ENCODE results near the gene BHLHE23. TPM values are rescaled to one million over a fixed set of nuclear protein-coding genes. Genes with fewer than 3 reads are reported as not detected.
"Not testable (repeated sequence)": the region's sequence is repeated elsewhere in the genome, so short reads cannot be mapped to it uniquely, and the experiment has no call there.

Gene BHLHE23
- total and polyA plus RNA-seq, 5 donors from 2014 or later, result not detected

GRCh38 chr20:63041776-63042175, 35.0 kb upstream of the BHLHE23 start:
- Histone ChIP-seq H3K4me3 (ENCODE audit: low read depth, low read length) (no peak overlapping the region), H3K27me3 (ENCODE audit: control insufficient read depth, insufficient read depth, low read length) (peaks cover 3% of the 10 kb centered on the region), H3K27ac (ENCODE audit: insufficient read depth, low read length, poor library complexity, severe bottlenecking) (no peak overlapping the region), H3K36me3 (ENCODE audit: control insufficient read depth, insufficient read depth, low read length) (no peaks in the 10 kb centered on the region), H3K9me3 (ENCODE audit: control insufficient read depth in 2 of 2, low read length in 2 of 2) (no peaks in the 10 kb centered on the region), H3K4me1 (ENCODE audit: control insufficient read depth, insufficient read depth, low read length, poor library complexity, severe bottlenecking) (no peaks in the 10 kb centered on the region)
- peaks cover 0 to 2% (median 0%) of the 10 kb centered on the region in 4 donors for H3K4me1 Mint-ChIP-seq
- H3K9me3 Mint-ChIP-seq, result peaks cover 0 to 3% (median 0%) of the 10 kb centered on the region in 7 donors
- no peak overlapping the region for H3K4me3 Mint-ChIP-seq
- no peak for DNase-seq
- no peak for ATAC-seq (ENCODE audit: low read depth in 2 of 2)
- no peak overlapping the region for H3K27ac Mint-ChIP-seq
- peaks cover 14% of the 10 kb centered on the region for H3K27me3 Mint-ChIP-seq
- no peaks in the 10 kb centered on the region for H3K36me3 Mint-ChIP-seq

DNA sequence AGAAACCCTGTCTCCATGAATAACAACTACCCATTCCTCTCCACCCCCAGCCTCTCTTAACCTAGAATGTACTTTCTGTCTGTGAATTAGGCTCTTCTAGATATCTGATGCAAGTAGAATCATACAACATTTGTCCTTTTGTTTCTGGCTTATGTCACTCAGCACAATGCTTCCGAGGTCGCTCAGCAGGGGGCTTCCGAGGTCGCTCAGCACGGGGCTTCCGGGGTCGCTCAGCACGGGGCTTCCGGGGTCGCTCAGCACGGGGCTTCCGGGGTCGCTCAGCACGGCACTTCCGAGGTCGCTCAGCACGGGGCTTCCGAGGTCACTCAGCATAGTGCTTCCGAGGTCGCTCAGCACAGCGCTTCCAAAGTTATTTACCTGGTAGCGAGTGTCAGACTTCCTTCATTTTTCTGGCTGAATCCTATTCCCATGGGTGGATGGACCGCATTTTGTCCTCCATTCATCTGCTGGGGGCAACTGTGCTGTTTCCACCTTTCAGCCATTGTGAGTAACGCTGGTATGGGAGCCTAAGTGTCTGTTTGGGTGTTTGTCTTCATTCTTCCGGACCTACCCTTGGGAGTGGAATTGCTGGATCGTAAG, 31.0 kb upstream of the BHLHE23 start:
- peaks cover 7% of the 10 kb centered on the region for H3K4me1 ChIP-seq (ENCODE audit: control insufficient read depth, insufficient read depth, low read length, poor library complexity, severe bottlenecking)
- no peak for ATAC-seq (ENCODE audit: low read depth in 2 of 2)
- no peaks in the 10 kb centered on the region for H3K9me3 ChIP-seq (ENCODE audit: control insufficient read depth in 2 of 2, low read length in 2 of 2)
- peaks cover 3% of the 10 kb centered on the region for H3K27me3 ChIP-seq (ENCODE audit: control insufficient read depth, insufficient read depth, low read length)
- peaks cover 0 to 3% (median 0%) of the 10 kb centered on the region in 7 donors for H3K9me3 Mint-ChIP-seq
- H3K27me3 Mint-ChIP-seq, result peaks cover 24% of the 10 kb centered on the region
- peaks cover 0 to 8% (median 4%) of the 10 kb centered on the region in 4 donors for H3K4me1 Mint-ChIP-seq
- H3K36me3 Mint-ChIP-seq, result no peaks in the 10 kb centered on the region
- no peaks in the 10 kb centered on the region for H3K36me3 ChIP-seq (ENCODE audit: control insufficient read depth, insufficient read depth, low read length)
- DNase-seq, result no peak
- H3K4me3 ChIP-seq (ENCODE audit: low read depth, low read length), result no peak overlapping the region
- no peak overlapping the region for H3K27ac ChIP-seq (ENCODE audit: insufficient read depth, low read length, poor library complexity, severe bottlenecking)
- H3K27ac Mint-ChIP-seq, result no peak overlapping the region
- H3K4me3 Mint-ChIP-seq, result no peak overlapping the region

DNA sequence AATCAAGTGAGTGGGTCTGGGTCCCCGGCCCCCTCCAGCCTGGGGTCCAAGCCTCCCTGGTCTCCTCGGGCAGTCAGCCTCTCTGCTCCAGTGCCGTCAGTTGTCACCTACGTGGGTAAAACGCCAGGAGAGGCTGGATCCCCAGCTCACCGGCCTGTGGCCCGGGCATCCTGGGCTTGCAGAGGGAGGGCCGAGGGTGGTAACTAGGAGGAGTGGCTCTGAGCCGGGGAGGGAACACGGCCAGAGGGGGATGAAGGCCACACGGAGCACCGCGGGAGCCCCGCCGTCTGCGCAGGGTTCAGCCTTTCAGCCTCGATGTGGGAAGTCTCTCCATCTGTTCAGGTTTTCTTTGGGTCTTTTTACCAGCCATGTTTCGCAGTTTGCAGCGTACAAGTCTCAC, 29.5 kb upstream of the BHLHE23 start:
- peaks cover 7% of the 10 kb centered on the region for H3K4me1 ChIP-seq (ENCODE audit: control insufficient read depth, insufficient read depth, low read length, poor library complexity, severe bottlenecking)
- no peaks in the 10 kb centered on the region for H3K9me3 Mint-ChIP-seq
- no peak overlapping the region for H3K27ac ChIP-seq (ENCODE audit: insufficient read depth, low read length, poor library complexity, severe bottlenecking)
- peaks cover 31% of the 10 kb centered on the region for H3K27me3 Mint-ChIP-seq
- no peaks in the 10 kb centered on the region for H3K27me3 ChIP-seq (ENCODE audit: control insufficient read depth, insufficient read depth, low read length)
- H3K36me3 ChIP-seq (ENCODE audit: control insufficient read depth, insufficient read depth, low read length), result no peaks in the 10 kb centered on the region
- no peaks in the 10 kb centered on the region for H3K36me3 Mint-ChIP-seq
- ATAC-seq (ENCODE audit: low read depth in 2 of 2), result no peak
- peaks cover 0 to 11% (median 5%) of the 10 kb centered on the region in 4 donors for H3K4me1 Mint-ChIP-seq
- no peak overlapping the region for H3K4me3 ChIP-seq (ENCODE audit: low read depth, low read length)
- H3K4me3 Mint-ChIP-seq, result no peak overlapping the region
- no peak overlapping the region for H3K27ac Mint-ChIP-seq
- DNase-seq, result no peak
- no peaks in the 10 kb centered on the region for H3K9me3 ChIP-seq (ENCODE audit: control insufficient read depth in 2 of 2, low read length in 2 of 2)

- H3K9me3 ChIP-seq (ENCODE audit: control insufficient read depth in 2 of 2, low read length in 2 of 2), result no peaks in the 10 kb centered on the region
- H3K4me3 ChIP-seq (ENCODE audit: low read depth, low read length), result no peak overlapping the region
- no peaks in the 10 kb centered on the region for H3K27me3 ChIP-seq (ENCODE audit: control insufficient read depth, insufficient read depth, low read length)
- H3K36me3 ChIP-seq (ENCODE audit: control insufficient read depth, insufficient read depth, low read length), result no peaks in the 10 kb centered on the region
- H3K4me3 Mint-ChIP-seq, result no peak overlapping the region
- no peak overlapping the region for H3K27ac ChIP-seq (ENCODE audit: insufficient read depth, low read length, poor library complexity, severe bottlenecking)
- H3K27ac Mint-ChIP-seq, result no peak overlapping the region
- DNase-seq (no peak), ATAC-seq (ENCODE audit: low read depth in 2 of 2) (no peak)
- peaks cover 31% of the 10 kb centered on the region for H3K27me3 Mint-ChIP-seq
- peaks cover 7% of the 10 kb centered on the region for H3K4me1 ChIP-seq (ENCODE audit: control insufficient read depth, insufficient read depth, low read length, poor library complexity, severe bottlenecking)
- H3K4me1 Mint-ChIP-seq, result peaks cover 0 to 11% (median 5%) of the 10 kb centered on the region in 4 donors
- H3K36me3 Mint-ChIP-seq, result no peaks in the 10 kb centered on the region
- H3K9me3 Mint-ChIP-seq, result no peaks in the 10 kb centered on the region
Measured at GRCh38 chr20:63035603-63036185, 28.9 kb upstream of the BHLHE23 start.

DNA sequence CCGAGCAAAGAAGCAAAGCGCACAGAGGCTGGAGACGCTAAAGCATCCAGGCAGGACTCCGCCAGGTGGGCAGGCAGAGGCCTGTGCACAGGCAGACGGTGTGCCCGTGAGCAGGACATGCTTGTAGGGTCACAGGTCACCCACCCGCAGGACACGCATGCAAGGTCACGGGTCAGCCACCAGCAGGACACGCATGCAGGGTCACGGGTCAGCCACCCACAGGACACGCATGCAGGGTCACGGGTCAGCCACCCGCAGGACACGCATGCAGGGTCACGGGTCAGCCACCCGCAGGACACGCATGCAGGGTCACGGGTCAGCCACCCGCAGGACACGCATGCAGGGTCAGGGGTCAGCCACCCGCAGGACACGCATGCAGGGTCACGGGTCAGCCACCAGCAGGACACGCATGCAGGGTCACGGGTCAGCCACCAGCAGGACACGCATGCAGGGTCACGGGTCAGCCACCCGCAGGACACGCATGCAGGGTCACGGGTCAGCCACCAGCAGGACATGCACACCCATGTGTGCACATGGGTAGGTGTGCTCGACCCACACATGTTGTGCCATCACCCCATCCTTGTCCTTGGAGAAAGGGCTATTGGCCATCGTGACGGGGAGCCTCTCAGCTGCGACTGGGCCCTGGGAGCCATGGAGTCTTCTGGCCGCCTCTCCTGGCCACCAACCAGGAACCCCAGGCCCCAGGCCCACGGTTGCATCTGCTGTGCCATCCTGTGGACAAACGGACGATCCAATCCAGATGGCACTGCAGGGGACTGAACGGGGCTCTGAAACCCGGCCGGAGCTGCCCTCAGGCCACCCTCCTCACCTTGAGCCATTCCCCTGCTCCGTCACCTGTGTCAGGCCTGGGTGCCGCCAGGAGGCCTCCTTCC, 28.2 kb upstream of the BHLHE23 start:
- H3K4me3 Mint-ChIP-seq; H3K27ac Mint-ChIP-seq; H3K27ac ChIP-seq (ENCODE audit: insufficient read depth, low read length, poor library complexity, severe bottlenecking); DNase-seq; H3K36me3 ChIP-seq (ENCODE audit: control insufficient read depth, insufficient read depth, low read length); H3K4me1 ChIP-seq (ENCODE audit: control insufficient read depth, insufficient read depth, low read length, poor library complexity, severe bottlenecking); H3K9me3 ChIP-seq (ENCODE audit: control insufficient read depth in 2 of 2, low read length in 2 of 2); H3K36me3 Mint-ChIP-seq; H3K9me3 Mint-ChIP-seq; H3K27me3 ChIP-seq (ENCODE audit: control insufficient read depth, insufficient read depth, low read length); H3K4me3 ChIP-seq (ENCODE audit: low read depth, low read length); ATAC-seq (ENCODE audit: low read depth in 2 of 2): not testable (repeated sequence)
- Mint-ChIP-seq H3K27me3 (peaks cover 26% of the 10 kb centered on the region), H3K4me1 (peaks cover 0 to 11% (median 5%) of the 10 kb centered on the region in 4 donors)

DNA sequence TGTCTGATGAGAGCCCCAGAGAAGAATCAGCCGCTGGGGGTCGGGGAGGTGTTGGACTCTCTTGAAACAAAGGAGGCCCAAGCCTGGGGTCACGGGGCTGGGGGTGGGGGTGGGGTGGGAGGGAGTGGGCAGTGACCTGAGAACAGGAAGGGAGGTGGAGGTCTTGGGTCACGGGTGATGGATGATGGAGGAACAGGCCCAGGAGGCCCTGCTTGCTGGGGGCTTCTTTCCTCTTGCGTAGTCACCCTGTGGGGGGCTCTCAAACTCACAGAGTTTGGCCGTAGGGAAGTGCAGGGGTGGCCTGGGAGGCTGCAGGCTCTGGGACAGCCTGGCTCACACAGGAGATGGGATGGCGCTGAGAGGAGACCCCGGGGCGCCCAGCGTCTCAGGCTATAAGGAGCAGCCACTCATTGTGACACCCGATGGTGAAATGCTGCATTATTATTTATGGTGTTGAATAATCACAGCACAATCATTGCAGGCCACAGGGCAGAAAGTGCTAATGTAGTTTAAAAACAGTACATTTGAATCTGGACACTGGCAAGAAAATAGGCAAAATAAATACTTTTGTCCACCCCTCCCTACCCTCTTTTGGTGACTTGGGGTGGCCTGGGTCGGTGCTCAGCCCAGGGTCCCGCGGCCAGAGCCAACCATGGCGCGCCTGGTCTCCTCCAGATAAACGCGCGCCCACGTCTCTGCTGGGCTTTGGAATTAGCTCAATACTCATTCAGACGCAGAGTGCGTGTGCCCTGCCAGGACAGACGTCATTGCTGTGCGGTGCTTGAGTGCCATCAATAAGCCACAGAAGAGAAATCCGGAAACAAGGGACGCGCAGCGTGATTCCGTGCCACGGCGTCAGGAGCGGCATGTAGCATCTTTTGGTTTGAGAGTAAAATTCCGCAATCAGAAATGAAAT, 27.3 kb upstream of the BHLHE23 start:
- no peaks in the 10 kb centered on the region for H3K9me3 ChIP-seq (ENCODE audit: control insufficient read depth in 2 of 2, low read length in 2 of 2)
- H3K27ac Mint-ChIP-seq, result no peak overlapping the region
- peaks cover 7% of the 10 kb centered on the region for H3K4me1 ChIP-seq (ENCODE audit: control insufficient read depth, insufficient read depth, low read length, poor library complexity, severe bottlenecking)
- H3K4me1 Mint-ChIP-seq, result peaks cover 0 to 11% (median 5%) of the 10 kb centered on the region in 4 donors
- no peaks in the 10 kb centered on the region for H3K9me3 Mint-ChIP-seq
- peaks cover 26% of the 10 kb centered on the region for H3K27me3 Mint-ChIP-seq
- no peaks in the 10 kb centered on the region for H3K36me3 Mint-ChIP-seq
- no peaks in the 10 kb centered on the region for H3K27me3 ChIP-seq (ENCODE audit: control insufficient read depth, insufficient read depth, low read length)
- peak overlapping the region in 1 of 4 donors; percentile 9 for H3K4me3 Mint-ChIP-seq
- no peak for ATAC-seq (ENCODE audit: low read depth in 2 of 2)
- H3K27ac ChIP-seq (ENCODE audit: insufficient read depth, low read length, poor library complexity, severe bottlenecking), result no peak overlapping the region
- H3K36me3 ChIP-seq (ENCODE audit: control insufficient read depth, insufficient read depth, low read length), result no peaks in the 10 kb centered on the region
- no peak for DNase-seq
- no peak overlapping the region for H3K4me3 ChIP-seq (ENCODE audit: low read depth, low read length)
